Loucy (cell line): ENCODE data around the gene COL13A1.

ENCODE experiments used
- EZH2phosphoT487 ChIP-seq: fragments of 200-600 bp; IDR thresholded peaks from 2 replicates; pipeline ENCODE4 v1.6.1; 2018; ENCODE audit warnings: antibody characterized with exemption, mild to moderate bottlenecking, moderate library complexity, borderline replicate concordance
- TF ChIP-seq, protein P1 (sequence below): fragments of 200-600 bp; sonication (generic); conservative IDR thresholded peaks from 2 replicates; pipeline ENCODE4 v1.5.1; 2014; ENCODE audit warnings: mild to moderate bottlenecking, antibody characterized with exemption, low read length

DNA sequence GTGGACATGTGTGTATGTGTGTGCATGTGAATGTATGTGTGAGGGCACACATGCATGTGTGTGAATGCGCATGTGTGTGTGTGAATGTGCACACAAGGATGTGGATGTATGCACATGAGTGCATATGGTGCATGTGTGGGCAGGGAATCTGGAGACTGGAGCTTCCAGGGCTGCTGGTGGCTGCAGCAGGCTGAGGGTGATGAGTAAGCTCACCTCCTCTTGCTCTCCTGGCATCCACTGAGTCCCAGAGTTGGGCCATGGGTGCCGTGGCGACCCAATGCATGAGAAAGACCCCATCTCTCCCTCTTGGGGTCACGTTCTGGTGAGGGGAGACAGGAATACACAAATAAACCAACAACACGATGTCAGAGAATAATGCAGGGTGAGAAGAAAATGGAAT, 33.3 kb upstream of the COL13A1 start:
- TF ChIP-seq EZH2phosphoT487, result no peak
- TF ChIP-seq, protein P1, sequence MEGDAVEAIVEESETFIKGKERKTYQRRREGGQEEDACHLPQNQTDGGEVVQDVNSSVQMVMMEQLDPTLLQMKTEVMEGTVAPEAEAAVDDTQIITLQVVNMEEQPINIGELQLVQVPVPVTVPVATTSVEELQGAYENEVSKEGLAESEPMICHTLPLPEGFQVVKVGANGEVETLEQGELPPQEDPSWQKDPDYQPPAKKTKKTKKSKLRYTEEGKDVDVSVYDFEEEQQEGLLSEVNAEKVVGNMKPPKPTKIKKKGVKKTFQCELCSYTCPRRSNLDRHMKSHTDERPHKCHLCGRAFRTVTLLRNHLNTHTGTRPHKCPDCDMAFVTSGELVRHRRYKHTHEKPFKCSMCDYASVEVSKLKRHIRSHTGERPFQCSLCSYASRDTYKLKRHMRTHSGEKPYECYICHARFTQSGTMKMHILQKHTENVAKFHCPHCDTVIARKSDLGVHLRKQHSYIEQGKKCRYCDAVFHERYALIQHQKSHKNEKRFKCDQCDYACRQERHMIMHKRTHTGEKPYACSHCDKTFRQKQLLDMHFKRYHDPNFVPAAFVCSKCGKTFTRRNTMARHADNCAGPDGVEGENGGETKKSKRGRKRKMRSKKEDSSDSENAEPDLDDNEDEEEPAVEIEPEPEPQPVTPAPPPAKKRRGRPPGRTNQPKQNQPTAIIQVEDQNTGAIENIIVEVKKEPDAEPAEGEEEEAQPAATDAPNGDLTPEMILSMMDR, result no peak
